ENCODE data around the gene LAMB3. TPM values are rescaled to one million over a fixed set of nuclear protein-coding genes. Genes with fewer than 3 reads are reported as not detected.
A peak's percentile ranks its signal among the peaks of the same experiment; 100 is the strongest.

Gene LAMB3
- total RNA-seq, 2 donors from 2014 or later, result 92.5 to 110 TPM

- Histone ChIP-seq H3K36me3 (no peaks in the 10 kb centered on the region), H3K4me3 (no peak overlapping the region), H3K27ac (peak overlapping the region; percentile 89), H3K9me3 (no peaks in the 10 kb centered on the region), H3K9ac (ENCODE audit: low read depth in 2 of 2, low read length in 2 of 2) (peak overlapping the region in 1 of 2 donors; percentile 60), H3K4me1 (peaks cover 30% of the 10 kb centered on the region), H3K27me3 (no peaks in the 10 kb centered on the region)
- intact Hi-C loops (cut with DNase I), result no loop called here
- TF ChIP-seq, protein P1, sequence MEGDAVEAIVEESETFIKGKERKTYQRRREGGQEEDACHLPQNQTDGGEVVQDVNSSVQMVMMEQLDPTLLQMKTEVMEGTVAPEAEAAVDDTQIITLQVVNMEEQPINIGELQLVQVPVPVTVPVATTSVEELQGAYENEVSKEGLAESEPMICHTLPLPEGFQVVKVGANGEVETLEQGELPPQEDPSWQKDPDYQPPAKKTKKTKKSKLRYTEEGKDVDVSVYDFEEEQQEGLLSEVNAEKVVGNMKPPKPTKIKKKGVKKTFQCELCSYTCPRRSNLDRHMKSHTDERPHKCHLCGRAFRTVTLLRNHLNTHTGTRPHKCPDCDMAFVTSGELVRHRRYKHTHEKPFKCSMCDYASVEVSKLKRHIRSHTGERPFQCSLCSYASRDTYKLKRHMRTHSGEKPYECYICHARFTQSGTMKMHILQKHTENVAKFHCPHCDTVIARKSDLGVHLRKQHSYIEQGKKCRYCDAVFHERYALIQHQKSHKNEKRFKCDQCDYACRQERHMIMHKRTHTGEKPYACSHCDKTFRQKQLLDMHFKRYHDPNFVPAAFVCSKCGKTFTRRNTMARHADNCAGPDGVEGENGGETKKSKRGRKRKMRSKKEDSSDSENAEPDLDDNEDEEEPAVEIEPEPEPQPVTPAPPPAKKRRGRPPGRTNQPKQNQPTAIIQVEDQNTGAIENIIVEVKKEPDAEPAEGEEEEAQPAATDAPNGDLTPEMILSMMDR (IDR thresholded peaks at IDR 0.05), result no peak
- peak; percentile 67 for DNase-seq
Measured at GRCh38 chr1:209653915-209654351, 1.7 kb upstream of the LAMB3 start.

GRCh38 chr1:209652873-209653401 is 712 bp upstream of the LAMB3 start:
- intact Hi-C loops (cut with DNase I), result no loop called here
- Histone ChIP-seq H3K27me3 (no peaks in the 10 kb centered on the region), H3K27ac (peak overlapping the region; percentile 89), H3K4me3 (peak overlapping the region; percentile 23), H3K4me1 (peaks cover 35% of the 10 kb centered on the region), H3K36me3 (no peaks in the 10 kb centered on the region), H3K9ac (ENCODE audit: low read depth in 2 of 2, low read length in 2 of 2) (peak overlapping the region in 1 of 2 donors; percentile 89), H3K9me3 (no peaks in the 10 kb centered on the region)
- TF ChIP-seq, protein P1 (IDR thresholded peaks at IDR 0.05), result no peak
- DNase-seq, result peak; percentile 97

GRCh38 chr1:209651138-209651587 is 1.1 kb downstream of the LAMB3 start:
- Histone ChIP-seq H3K27me3 (no peaks in the 10 kb centered on the region), H3K4me1 (peaks cover 35% of the 10 kb centered on the region), H3K9ac (ENCODE audit: low read depth in 2 of 2, low read length in 2 of 2) (peak overlapping the region; percentile 12 to 35), H3K36me3 (no peaks in the 10 kb centered on the region), H3K9me3 (no peaks in the 10 kb centered on the region), H3K4me3 (peak overlapping the region; percentile 23), H3K27ac (peak overlapping the region; percentile 89)
- peak; percentile 91 for DNase-seq
- TF ChIP-seq, protein P1 (IDR thresholded peaks at IDR 0.05), result no peak
- intact Hi-C loops (cut with DNase I), result no loop called here

DNA sequence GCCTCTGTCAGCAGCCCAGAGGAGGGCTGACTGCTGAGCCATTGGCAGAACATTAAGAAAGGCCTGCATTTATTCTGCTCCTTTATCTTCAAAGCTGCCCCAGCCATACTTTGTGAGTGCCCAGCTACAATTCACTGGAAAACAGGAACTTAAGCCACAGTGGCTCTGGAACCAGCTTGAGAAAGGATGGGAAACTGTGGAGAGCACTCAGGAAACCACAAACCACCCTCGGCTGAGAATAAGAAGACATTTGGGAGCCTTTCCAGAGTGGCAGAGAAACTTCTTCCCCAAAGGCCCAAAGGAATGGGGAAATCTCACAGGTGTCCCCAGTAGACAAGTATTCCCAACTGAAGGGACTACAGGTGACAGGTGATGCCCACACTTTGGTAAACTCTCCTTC is 1.8 kb downstream of the LAMB3 start:
- no peak for DNase-seq
- H3K36me3 ChIP-seq, result no peaks in the 10 kb centered on the region
- H3K9me3 ChIP-seq, result no peaks in the 10 kb centered on the region
- TF ChIP-seq, protein P1 (IDR thresholded peaks at IDR 0.05), result no peak
- H3K4me1 ChIP-seq, result peaks cover 35% of the 10 kb centered on the region
- H3K9ac ChIP-seq (ENCODE audit: low read depth in 2 of 2, low read length in 2 of 2), result peak overlapping the region in 1 of 2 donors; percentile 16
- H3K4me3 ChIP-seq, result no peak overlapping the region
- peak overlapping the region; percentile 89 for H3K27ac ChIP-seq
- no peaks in the 10 kb centered on the region for H3K27me3 ChIP-seq
- intact Hi-C loops (cut with DNase I), result no loop called here

DNA sequence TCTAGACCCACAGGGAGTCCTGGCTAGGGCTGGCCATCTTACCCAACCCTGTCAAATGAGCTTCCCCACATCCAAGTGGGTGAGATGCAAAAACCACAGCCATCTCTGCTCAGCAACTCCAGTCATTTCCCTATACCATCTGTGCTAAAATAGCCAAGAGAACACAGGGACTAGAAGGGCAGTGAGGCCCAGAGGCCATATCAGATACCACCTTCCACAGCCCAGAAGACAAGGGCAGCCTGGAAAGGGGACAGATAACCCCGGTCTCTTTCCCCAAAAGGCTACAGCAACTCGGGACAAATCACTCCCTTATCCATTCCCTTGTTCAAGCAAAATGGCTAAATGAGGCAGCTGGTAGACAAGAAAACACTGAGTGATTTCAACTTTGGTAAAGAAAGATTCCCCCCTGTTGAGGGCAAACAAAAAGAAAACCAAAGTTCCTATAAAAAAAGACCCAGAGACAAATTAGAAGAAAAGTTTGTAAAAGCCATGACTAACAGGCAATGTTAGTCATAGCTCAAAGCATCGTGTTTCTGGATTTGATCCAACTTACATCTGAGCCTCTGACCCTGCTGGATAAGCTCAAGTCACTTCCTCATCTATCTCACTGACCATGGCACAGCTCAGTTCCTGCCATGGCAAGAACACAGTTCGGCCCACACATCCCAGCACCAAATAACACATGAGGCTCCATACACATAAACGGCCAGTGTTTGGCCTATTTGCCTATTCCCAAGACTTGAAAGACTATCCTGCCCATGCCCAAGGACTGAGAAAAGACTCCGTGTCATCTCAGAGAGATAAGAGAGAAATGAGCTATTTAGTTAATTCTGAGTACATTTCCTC is 3.1 kb downstream of the LAMB3 start:
- Histone ChIP-seq H3K4me1 (peaks cover 25% of the 10 kb centered on the region), H3K9me3 (no peaks in the 10 kb centered on the region), H3K36me3 (no peaks in the 10 kb centered on the region), H3K4me3 (no peak overlapping the region), H3K9ac (ENCODE audit: low read depth in 2 of 2, low read length in 2 of 2) (no peak overlapping the region), H3K27ac (peak overlapping the region; percentile 89), H3K27me3 (no peaks in the 10 kb centered on the region)
- DNase-seq, result peak; percentile 59
- intact Hi-C loops (cut with DNase I), result loop anchor here (5.0 kb wide), 1 partner anchor 38 kb away; no protein-coding TSS in a partner anchor
- TF ChIP-seq, protein P1 (IDR thresholded peaks at IDR 0.05), result no peak

Data from colonic mucosa (tissue), 4 donors.